GM23338 (cell line): Measurements from ENCODE around the gene PIAS1. TPM values are rescaled to one million over a fixed set of nuclear protein-coding genes. Genes with fewer than 3 reads are reported as not detected.

ENCODE experiments used
- ATAC-seq: fragments of 200-7000 bp; cut with Tn5 transposase; 3 replicates; pipeline ENCODE4 v1.9.1; 2020
- DNase-seq: peaks from one replicate; pipeline ENCODE4 v3.0.0-alpha.2; 2015; ENCODE audit warnings: low spot score
- H2AFZ ChIP-seq: fragments of 200-600 bp; sonication (generic); 2 replicates; pipeline ENCODE4 v1.8.0; 2016; ENCODE audit warnings: antibody characterized with exemption, mild to moderate bottlenecking, moderate library complexity
- H3F3A ChIP-seq: fragments of 200-600 bp; sonication (generic); replicated peaks from 2 replicates; pipeline ENCODE4 v1.8.0; 2017; ENCODE audit warnings: antibody characterized with exemption, mixed run types, low read depth
- H3K27ac ChIP-seq: fragments of 200-600 bp; sonication (generic); 2 replicates; pipeline ENCODE4 v1.6.1; 2016; ENCODE audit warnings: low read depth
- H3K27me3 ChIP-seq: fragments of 200-600 bp; sonication (generic); 2 replicates; pipeline ENCODE4 v1.8.0; 2016; ENCODE audit warnings: mild to moderate bottlenecking, mixed run types, moderate library complexity; ENCODE audit not compliant: insufficient read depth
- H3K36me3 ChIP-seq: fragments of 200-600 bp; sonication (generic); 2 replicates; pipeline ENCODE4 v1.8.0; 2016; ENCODE audit warnings: mild to moderate bottlenecking; ENCODE audit not compliant: insufficient read depth
- H3K4me1 ChIP-seq: fragments of 200-600 bp; sonication (generic); 2 replicates; pipeline ENCODE4 v1.8.0; 2016; ENCODE audit warnings: mild to moderate bottlenecking, moderate library complexity; ENCODE audit not compliant: insufficient read depth
- H3K4me2 ChIP-seq: fragments of 200-600 bp; sonication (generic); 2 replicates; pipeline ENCODE4 v1.7.1; 2017; ENCODE audit warnings: mixed run types
- H3K4me3 ChIP-seq: fragments of 200-600 bp; sonication (generic); 2 replicates; pipeline ENCODE4 v1.6.1; 2016; ENCODE audit warnings: mixed run types
- H3K79me2 ChIP-seq: fragments of 200-600 bp; sonication (generic); replicated peaks from 2 replicates; pipeline ENCODE4 v1.8.0; 2017; ENCODE audit warnings: mild to moderate bottlenecking; ENCODE audit not compliant: insufficient read depth
- H3K9me2 ChIP-seq: fragments of 200-600 bp; sonication (generic); 2 replicates; pipeline ENCODE4 v1.8.0; 2017; ENCODE audit not compliant: insufficient read depth
- H4K20me1 ChIP-seq: fragments of 200-600 bp; sonication (generic); replicated peaks from 2 replicates; pipeline ENCODE4 v1.8.0; 2017; ENCODE audit warnings: mild to moderate bottlenecking; ENCODE audit not compliant: insufficient read depth
- H3K27ac Mint-ChIP-seq: 2 replicates; pipeline ENCODE4 v1.8.0; 2020; ENCODE audit warnings: inconsistent platforms, mild to moderate bottlenecking, moderate library complexity, mixed read lengths
- H3K27me3 Mint-ChIP-seq: 3 replicates; pipeline ENCODE4 v1.8.0; 2022; ENCODE audit warnings: low read depth, mild to moderate bottlenecking, moderate library complexity, mixed read lengths, inconsistent platforms; ENCODE audit not compliant: insufficient read depth, poor library complexity
- H3K36me3 Mint-ChIP-seq: 3 replicates; pipeline ENCODE4 v1.8.0; 2021; ENCODE audit warnings: low read depth, mild to moderate bottlenecking, inconsistent platforms, moderate library complexity, mixed read lengths
- H3K4me1 Mint-ChIP-seq: 3 replicates; pipeline ENCODE4 v1.8.0; 2020; ENCODE audit warnings: mild to moderate bottlenecking, inconsistent platforms, mixed read lengths
- H3K4me3 Mint-ChIP-seq: 3 replicates; pipeline ENCODE4 v1.8.0; 2021; ENCODE audit warnings: moderate library complexity, mild to moderate bottlenecking, inconsistent platforms, mixed read lengths
- H3K9me3 Mint-ChIP-seq: 3 replicates; pipeline ENCODE4 v1.8.0; 2020; ENCODE audit warnings: moderate library complexity, mild to moderate bottlenecking, inconsistent platforms, mixed read lengths
- CREB1 ChIP-seq: fragments of 250-450 bp; sonication (Bioruptor Pico); IDR thresholded peaks from 2 replicates; pipeline ENCODE4 v1.5.0; 2020; ENCODE audit warnings: low read depth, mild to moderate bottlenecking, moderate library complexity
- ETS1 ChIP-seq: IDR thresholded peaks from 2 replicates; pipeline ENCODE4 v1.6.1; 2016; ENCODE audit warnings: antibody characterized with exemption
- EZH2 ChIP-seq: fragments of 200-600 bp; sonication (generic); IDR thresholded peaks from one replicate; pipeline ENCODE4 v1.8.0; 2017; ENCODE audit warnings: antibody characterized with exemption, mild to moderate bottlenecking, low read depth; ENCODE audit not compliant: unreplicated experiment
- EZH2phosphoT487 ChIP-seq: fragments of 200-600 bp; sonication (generic); IDR thresholded peaks from one replicate; pipeline ENCODE4 v1.8.1; 2018; ENCODE audit warnings: antibody characterized with exemption; ENCODE audit not compliant: unreplicated experiment
- JUNB ChIP-seq: IDR thresholded peaks from one replicate; pipeline ENCODE4 v1.6.1; 2016; ENCODE audit warnings: antibody characterized with exemption; ENCODE audit not compliant: unreplicated experiment
- NANOG ChIP-seq: IDR thresholded peaks from 2 replicates; pipeline ENCODE4 v1.6.1; 2016; ENCODE audit warnings: antibody characterized with exemption, borderline replicate concordance
- POLR2AphosphoS5 ChIP-seq: IDR thresholded peaks from 2 replicates; pipeline ENCODE4 v1.6.1; 2016; ENCODE audit warnings: antibody characterized with exemption, low read depth
- REST ChIP-seq: IDR thresholded peaks from one replicate; pipeline ENCODE4 v1.6.1; 2018; ENCODE audit warnings: antibody characterized with exemption; ENCODE audit not compliant: unreplicated experiment
- STAT1 ChIP-seq: IDR thresholded peaks from one replicate; pipeline ENCODE4 v1.6.1; 2016; ENCODE audit warnings: antibody characterized with exemption; ENCODE audit not compliant: unreplicated experiment
- ZNF114 ChIP-seq: fragments of 250-450 bp; sonication (Bioruptor Pico); IDR thresholded peaks from 2 replicates; pipeline ENCODE4 v1.5.0; 2020; ENCODE audit warnings: mild to moderate bottlenecking, moderate library complexity
- ZNF331 ChIP-seq: fragments of 250-450 bp; sonication (Bioruptor Pico); IDR thresholded peaks from 2 replicates; pipeline ENCODE4 v1.5.0; 2020; ENCODE audit warnings: low read depth, mild to moderate bottlenecking, moderate library complexity
- ZNF462 ChIP-seq: fragments of 250-450 bp; sonication (Bioruptor Pico); IDR thresholded peaks from 2 replicates; pipeline ENCODE4 v1.5.0; 2020; ENCODE audit warnings: mild to moderate bottlenecking, moderate library complexity
- polyA plus RNA-seq: library from polyadenylated mRNA; unstranded; fragments of >200 nt; fragmentation: Nextera tagmentation; extraction: Ambion mirVana; gene quantifications from 2 replicates; pipeline ENCODE4 v1.2.1, GENCODE V29; 2016
- total RNA-seq: library from RNA; depleted of rRNA; stranded (reverse); fragments of >200 nt; shearing (Covaris generic); gene quantifications from 2 replicates; pipeline ENCODE4 v1.2.3, GENCODE V29; 2014
- TF ChIP-seq, protein P1 (sequence below), 2 experiments: fragments of 200-600 bp in 1 of 2; sonication (generic) in 1 of 2; conservative IDR thresholded peaks; 2 replicates each; pipeline versions ENCODE4 v1.5.1 to v1.6.1; 2016 to 2017; ENCODE audit warnings: antibody characterized with exemption in 2 of 2, low read depth in 2 of 2, mild to moderate bottlenecking in 2 of 2, moderate library complexity in 1 of 2

PIAS1 gene
- total and polyA plus RNA-seq, 2 experiments from 2014 or later = 30.7 to 32.1 TPM

DNA sequence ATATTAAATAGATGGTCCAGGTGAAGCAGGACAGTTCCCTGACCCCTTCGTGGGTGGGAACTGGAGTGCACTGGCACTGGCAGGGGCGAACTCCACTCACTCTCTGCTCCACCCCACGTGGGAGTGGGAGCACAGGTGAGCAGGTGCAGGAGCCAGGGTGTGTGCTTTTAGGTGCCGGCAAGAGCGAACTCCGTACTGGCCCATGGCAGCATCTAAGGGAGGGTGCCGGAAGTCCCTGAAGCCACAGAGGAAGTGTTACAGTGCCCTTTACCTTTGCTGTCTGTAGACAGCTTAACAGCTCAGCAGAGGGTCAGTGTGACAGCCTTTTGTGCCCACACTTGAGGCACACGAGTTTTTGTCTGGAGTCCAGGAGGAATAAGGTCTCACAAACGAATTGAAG, 26.7 kb upstream of the PIAS1 start:
- Mint-ChIP-seq H3K27ac (no peak overlapping the region), H3K4me1 (no peaks in the 10 kb centered on the region), H3K27me3 (peaks cover 4% of the 10 kb centered on the region), H3K9me3 (no peaks in the 10 kb centered on the region), H3K4me3 (no peak overlapping the region), H3K36me3 (no peaks in the 10 kb centered on the region)
- no peak overlapping the region for H2AFZ ChIP-seq
- H3K27ac ChIP-seq = no peak overlapping the region
- H3K4me1 ChIP-seq = no peaks in the 10 kb centered on the region
- H3K4me2 ChIP-seq = no peak overlapping the region
- TF ChIP-seq CREB1 (CRISPR knock-in tag) (no peak), STAT1 (no peak), ETS1 (no peak), ZNF462 (CRISPR knock-in tag) (no peak), JUNB (no peak), EZH2 (no peak), ZNF114 (no peak), EZH2phosphoT487 (no peak), REST (no peak), ZNF331 (CRISPR knock-in tag) (no peak), POLR2AphosphoS5 (no peak), NANOG (no peak)
- TF ChIP-seq, protein P1, sequence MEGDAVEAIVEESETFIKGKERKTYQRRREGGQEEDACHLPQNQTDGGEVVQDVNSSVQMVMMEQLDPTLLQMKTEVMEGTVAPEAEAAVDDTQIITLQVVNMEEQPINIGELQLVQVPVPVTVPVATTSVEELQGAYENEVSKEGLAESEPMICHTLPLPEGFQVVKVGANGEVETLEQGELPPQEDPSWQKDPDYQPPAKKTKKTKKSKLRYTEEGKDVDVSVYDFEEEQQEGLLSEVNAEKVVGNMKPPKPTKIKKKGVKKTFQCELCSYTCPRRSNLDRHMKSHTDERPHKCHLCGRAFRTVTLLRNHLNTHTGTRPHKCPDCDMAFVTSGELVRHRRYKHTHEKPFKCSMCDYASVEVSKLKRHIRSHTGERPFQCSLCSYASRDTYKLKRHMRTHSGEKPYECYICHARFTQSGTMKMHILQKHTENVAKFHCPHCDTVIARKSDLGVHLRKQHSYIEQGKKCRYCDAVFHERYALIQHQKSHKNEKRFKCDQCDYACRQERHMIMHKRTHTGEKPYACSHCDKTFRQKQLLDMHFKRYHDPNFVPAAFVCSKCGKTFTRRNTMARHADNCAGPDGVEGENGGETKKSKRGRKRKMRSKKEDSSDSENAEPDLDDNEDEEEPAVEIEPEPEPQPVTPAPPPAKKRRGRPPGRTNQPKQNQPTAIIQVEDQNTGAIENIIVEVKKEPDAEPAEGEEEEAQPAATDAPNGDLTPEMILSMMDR (conservative IDR thresholded peaks at IDR 0.05; ENCODE audit: low read depth in 2 of 2) = no peak
- ATAC-seq (no peak), DNase-seq (no peak)
- no peaks in the 10 kb centered on the region for H3K27me3 ChIP-seq
- H3F3A ChIP-seq = no peaks in the 10 kb centered on the region
- H4K20me1 ChIP-seq = no peaks in the 10 kb centered on the region
- H3K4me3 ChIP-seq = no peak overlapping the region
- no peaks in the 10 kb centered on the region for H3K36me3 ChIP-seq
- no peaks in the 10 kb centered on the region for H3K79me2 ChIP-seq
- 0 out of 2 replicates have a peak, but pooled peaks cover 12% of the 10 kb centered on the region for H3K9me2 ChIP-seq
